CD14-positive monocyte (primary cell): ENCODE measurements around the gene ZNF169. TPM values are rescaled to one million over a fixed set of nuclear protein-coding genes. Genes with fewer than 3 reads are reported as not detected.
"Not testable (repeated sequence)": the region's sequence is repeated elsewhere in the genome, so short reads cannot be mapped to it uniquely, and the experiment has no call there.

Source experiments
- DNase-seq, 3 donors: peaks; one replicate each; pipeline ENCODE4 v3.0.0-alpha.2; 2011 to 2022
- H2AFZ ChIP-seq: 2 replicates; pipeline ENCODE4 v1.6.0; 2012; ENCODE audit warnings: mild to moderate bottlenecking, low read depth, low read length, inconsistent platforms; ENCODE audit not compliant: insufficient read depth, poor library complexity, severe bottlenecking
- H3K27ac ChIP-seq, 2 donors: 1 replicate in 1 of 2; 2 replicates in 1 of 2; pipeline ENCODE4 v1.5.1; 2012 to 2013; ENCODE audit warnings: low read length in 2 of 2, control low read depth in 1 of 2, inconsistent platforms in 1 of 2, low read depth in 1 of 2, mild to moderate bottlenecking in 1 of 2
- H3K27me3 ChIP-seq, 2 donors: one replicate each; pipeline versions ENCODE4 v1.6.0 to v1.6.1; 2011 to 2013; ENCODE audit warnings: low read length in 2 of 2; ENCODE audit not compliant: control insufficient read depth in 2 of 2, insufficient read depth in 2 of 2
- H3K36me3 ChIP-seq, 2 donors: replicated peaks in 1 of 2; 1 replicate in 1 of 2; 2 replicates in 1 of 2; pipeline versions ENCODE4 v1.5.1 to v1.6.1; 2012 to 2013; ENCODE audit warnings: low read length in 2 of 2, control low read depth in 1 of 2, inconsistent platforms in 1 of 2, mild to moderate bottlenecking in 1 of 2; ENCODE audit not compliant: insufficient read depth in 2 of 2, control insufficient read depth in 1 of 2
- H3K4me1 ChIP-seq, 2 donors: 1 replicate in 1 of 2; 2 replicates in 1 of 2; pipeline versions ENCODE4 v1.5.1 to v1.6.1; 2012 to 2013; ENCODE audit warnings: low read length in 2 of 2, control low read depth in 1 of 2, inconsistent platforms in 1 of 2, mild to moderate bottlenecking in 1 of 2, moderate library complexity in 1 of 2; ENCODE audit not compliant: insufficient read depth in 2 of 2, control insufficient read depth in 1 of 2
- H3K4me2 ChIP-seq: replicated peaks from 2 replicates; pipeline ENCODE3; 2012; ENCODE audit warnings: low read length, moderate library complexity, mild to moderate bottlenecking; ENCODE audit not compliant: poor library complexity, severe bottlenecking; ENCODE audit errors: extremely low read depth
- H3K4me3 ChIP-seq, 3 experiments: fragments of 200-600 bp in 1 of 3; sonication (generic) in 1 of 3; replicated peaks in 1 of 3; 1 replicate in 2 of 3; 2 replicates in 1 of 3; pipeline ENCODE4 v1.5.1; 2011 to 2013; ENCODE audit warnings: low read length in 3 of 3, mild to moderate bottlenecking in 3 of 3, control low read depth in 2 of 3, low read depth in 2 of 3, inconsistent platforms in 1 of 3, moderate library complexity in 1 of 3
- H3K79me2 ChIP-seq: 2 replicates; pipeline ENCODE4 v1.6.0; 2012; ENCODE audit warnings: mild to moderate bottlenecking, control low read depth, inconsistent platforms, low read length, moderate library complexity; ENCODE audit not compliant: insufficient read depth
- H3K9ac ChIP-seq: 2 replicates; pipeline ENCODE4 v1.6.0; 2017; ENCODE audit warnings: low read length, mild to moderate bottlenecking; ENCODE audit not compliant: insufficient read depth, poor library complexity, severe bottlenecking
- H3K9me3 ChIP-seq, 2 donors: replicated peaks in 1 of 2; 1 replicate in 1 of 2; 2 replicates in 1 of 2; pipeline versions ENCODE4 v1.5.1 to v1.6.1; 2012 to 2013; ENCODE audit warnings: low read length in 2 of 2, control low read depth in 1 of 2; ENCODE audit not compliant: control insufficient read depth in 1 of 2, insufficient read depth in 1 of 2
- H4K20me1 ChIP-seq: 2 replicates; pipeline ENCODE4 v1.6.0; 2012; ENCODE audit warnings: mild to moderate bottlenecking, low read length, control low read depth, moderate library complexity; ENCODE audit not compliant: insufficient read depth
- H3K27ac Mint-ChIP-seq, 7 donors: one replicate each; pipeline ENCODE4 v1.8.0; 2020; ENCODE audit warnings: mild to moderate bottlenecking in 7 of 7, mixed read lengths in 7 of 7, moderate library complexity in 6 of 7, inconsistent platforms in 2 of 7
- H3K27me3 Mint-ChIP-seq, 3 donors: one replicate each; pipeline ENCODE4 v1.8.0; 2021 to 2022; ENCODE audit warnings: low read depth in 3 of 3, mild to moderate bottlenecking in 3 of 3, mixed read lengths in 3 of 3, moderate library complexity in 3 of 3, inconsistent platforms in 1 of 3
- H3K36me3 Mint-ChIP-seq, 2 donors: one replicate each; pipeline ENCODE4 v1.8.0; 2020; ENCODE audit warnings: mixed read lengths in 2 of 2, inconsistent platforms in 1 of 2, mild to moderate bottlenecking in 1 of 2
- H3K4me1 Mint-ChIP-seq: one replicate; pipeline ENCODE4 v1.8.0; 2020; ENCODE audit warnings: mild to moderate bottlenecking, mixed read lengths
- H3K4me3 Mint-ChIP-seq, 2 donors: one replicate each; pipeline ENCODE4 v1.8.0; 2020; ENCODE audit warnings: mild to moderate bottlenecking in 2 of 2, mixed read lengths in 2 of 2, moderate library complexity in 1 of 2
- H3K9me3 Mint-ChIP-seq, 7 donors: one replicate each; pipeline ENCODE4 v1.8.0; 2020 to 2022; ENCODE audit warnings: mixed read lengths in 7 of 7, mild to moderate bottlenecking in 6 of 7, moderate library complexity in 6 of 7, inconsistent platforms in 2 of 7
- WGBS: methylation state at CpG from one replicate; pipeline ENCODE4 v1.1.5; 2013; ENCODE audit warnings: missing lambda C conversion rate; ENCODE audit not compliant: insufficient coverage; 5-methylcytosine and 5-hydroxymethylcytosine counted together
- intact Hi-C, 2 donors: fragments of 100-400 bp; cut with micrococcal nuclease; formaldehyde crosslinking; loops; one replicate each; pipeline versions ENCODE4 v1.15.0 to v1.15.1; 2023
- polyA plus RNA-seq, 3 donors: library from polyadenylated mRNA; depleted of rRNA in 1 of 3; unstranded in 2 of 3; stranded (reverse) in 1 of 3; fragments of 300-500 nt in 2 of 3; fragments of >200 nt in 1 of 3; fragmentation: Illumina TruSeq in 2 of 3; gene quantifications; 1 replicate in 2 of 3; 2 replicates in 1 of 3; pipeline ENCODE4 v1.2.3, GENCODE V29; 2012 to 2021

Gene ZNF169
- polyA plus RNA-seq, 3 donors, result 0.90 to 16.5 (median 1.1) TPM

- H3K9ac ChIP-seq, H2AFZ ChIP-seq, H3K4me1 ChIP-seq, intact Hi-C loops, DNase-seq, H3K36me3 Mint-ChIP-seq, H3K27ac Mint-ChIP-seq, H3K4me1 Mint-ChIP-seq, H3K27me3 Mint-ChIP-seq, H3K36me3 ChIP-seq, H3K9me3 Mint-ChIP-seq, H3K4me2 ChIP-seq, H3K4me3 Mint-ChIP-seq, H3K27me3 ChIP-seq, H3K27ac ChIP-seq, H3K4me3 ChIP-seq, H4K20me1 ChIP-seq, H3K9me3 ChIP-seq, H3K79me2 ChIP-seq: not testable (repeated sequence)
- no CpG with 5 or more reads among the region's 5 CpGs for WGBS
These were observed 69.4 kb downstream of the ZNF169 start, which contains the start of gene NUTM2F for GRCh38 chr9:94328544-94328943. TSS of gene NUTM2F (minus strand) at chr9:94328644. CDS start at chr9:94328623, 21 bp downstream.

GRCh38 chr9:94336445-94336844 lies 77.3 kb downstream of the ZNF169 start:
- H3K4me3 ChIP-seq, H3K27me3 Mint-ChIP-seq, H3K9me3 ChIP-seq, H3K27ac ChIP-seq, H3K27me3 ChIP-seq, H2AFZ ChIP-seq, H3K9me3 Mint-ChIP-seq, H3K4me1 ChIP-seq, DNase-seq, H3K36me3 Mint-ChIP-seq, H3K4me1 Mint-ChIP-seq, H4K20me1 ChIP-seq, H3K4me2 ChIP-seq, intact Hi-C loops, H3K27ac Mint-ChIP-seq, H3K79me2 ChIP-seq, H3K36me3 ChIP-seq, H3K9ac ChIP-seq, H3K4me3 Mint-ChIP-seq: not testable (repeated sequence)
- WGBS, result no CpG with 5 or more reads among the region's 4 CpGs

- DNase-seq, H3K36me3 ChIP-seq, H3K4me3 ChIP-seq, H2AFZ ChIP-seq, H3K9me3 Mint-ChIP-seq, H3K4me1 Mint-ChIP-seq, H3K27me3 Mint-ChIP-seq, intact Hi-C loops, H3K4me3 Mint-ChIP-seq, H3K4me1 ChIP-seq, H4K20me1 ChIP-seq, H3K36me3 Mint-ChIP-seq, H3K27ac ChIP-seq, H3K9ac ChIP-seq, H3K4me2 ChIP-seq, H3K79me2 ChIP-seq, H3K27me3 ChIP-seq, H3K9me3 ChIP-seq: not testable (repeated sequence)
- peak overlapping the region in 2 of 7 donors; percentile 20 to 64 for H3K27ac Mint-ChIP-seq
- WGBS, result 100% methylated on average over 2 of the region's 7 CpGs
These were observed 79.6 kb downstream of the ZNF169 start for GRCh38 chr9:94338723-94339122.

GRCh38 chr9:94339657-94340056 lies 80.6 kb downstream of the ZNF169 start:
- H3K27me3 Mint-ChIP-seq, H3K27ac Mint-ChIP-seq, H3K36me3 Mint-ChIP-seq, DNase-seq, intact Hi-C loops, H3K4me3 Mint-ChIP-seq, H3K9ac ChIP-seq, H3K9me3 ChIP-seq, H3K36me3 ChIP-seq, H3K27ac ChIP-seq, H2AFZ ChIP-seq, H3K27me3 ChIP-seq, H3K4me1 ChIP-seq, H4K20me1 ChIP-seq, H3K4me2 ChIP-seq, H3K9me3 Mint-ChIP-seq, H3K4me1 Mint-ChIP-seq, H3K4me3 ChIP-seq, H3K79me2 ChIP-seq: not testable (repeated sequence)
- WGBS, result no CpG with 5 or more reads among the region's 6 CpGs
